Activated CD4-positive, alpha-beta T cell treated with anti-CD3 and anti-CD28 coated beads for 48 hours (primary cell): ENCODE results near the gene NCBP2L.
A peak's percentile ranks its signal among the peaks of the same experiment; 100 is the strongest.

Experiments
- DNase-seq: peaks from one replicate; pipeline ENCODE4 v3.0.0-alpha.2; 2020

Gene NCBP2L

DNA sequence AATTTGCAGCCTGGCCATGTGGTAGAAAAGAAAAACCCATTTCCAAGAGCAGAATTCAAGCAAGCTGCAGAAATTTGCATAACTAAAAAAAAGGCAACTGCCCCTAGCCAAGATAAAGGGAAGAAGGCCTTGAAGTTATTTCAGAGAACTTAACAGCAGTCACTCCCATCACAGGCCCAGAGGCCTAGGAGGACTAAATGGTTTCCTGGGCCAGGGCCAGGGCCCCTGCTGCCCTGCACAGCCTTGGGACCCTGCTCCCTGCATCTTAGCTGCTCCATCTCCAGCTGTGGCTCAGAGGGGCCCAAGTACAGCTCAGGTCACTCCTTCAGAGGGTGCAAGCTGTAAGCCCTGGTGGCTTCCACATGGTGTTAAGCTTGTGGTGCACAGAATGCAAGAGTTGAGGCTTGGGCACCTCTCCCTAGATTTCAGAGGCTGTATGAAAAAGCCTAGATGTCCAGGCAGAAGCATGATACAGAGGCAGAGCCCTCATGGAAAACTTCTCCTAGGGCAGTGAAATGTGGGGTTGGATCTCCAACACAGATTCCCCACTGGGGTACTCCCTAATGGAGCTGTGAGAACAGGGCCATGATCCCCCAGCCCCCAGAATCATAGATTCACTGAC lies 41.5 kb downstream of the NCBP2L start:
- no peak for DNase-seq

DNA sequence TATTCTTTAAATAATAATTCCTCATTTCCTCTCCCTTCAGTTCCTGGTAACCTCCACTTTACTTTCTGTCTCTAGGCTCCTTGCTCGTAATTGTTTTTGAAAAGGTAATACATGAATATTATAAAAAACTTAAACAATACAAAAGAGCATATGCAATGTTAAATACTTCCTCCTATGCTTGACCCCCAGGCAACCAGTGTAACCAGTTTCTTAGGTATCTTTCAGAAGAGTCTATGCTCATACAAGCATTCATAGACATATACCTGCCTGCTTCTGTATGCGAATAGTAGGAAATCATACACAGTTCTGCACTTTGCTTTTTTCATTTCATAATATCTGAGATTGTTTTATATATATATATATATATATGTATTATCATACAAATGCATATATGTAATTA lies 45.5 kb downstream of the NCBP2L start:
- DNase-seq: no peak

DNA sequence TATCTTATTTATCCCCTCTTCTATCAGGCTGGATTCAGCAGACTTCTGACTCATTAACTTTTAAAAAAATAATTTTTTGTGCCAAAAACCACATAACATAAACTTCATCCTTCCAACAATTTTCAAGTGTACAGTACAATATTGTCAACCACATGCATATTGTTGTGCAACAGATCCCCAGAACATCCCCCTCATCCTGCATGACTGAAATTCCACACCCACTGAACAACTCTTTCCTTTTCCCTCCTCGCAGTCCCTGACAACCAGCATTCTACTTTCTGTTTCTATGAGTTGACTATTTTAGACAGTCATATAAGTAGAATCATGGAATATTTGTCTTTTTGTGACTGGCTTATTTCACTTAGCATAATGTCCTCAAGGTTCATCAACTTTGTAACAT lies 45.9 kb downstream of the NCBP2L start:
- DNase-seq: no peak

DNA sequence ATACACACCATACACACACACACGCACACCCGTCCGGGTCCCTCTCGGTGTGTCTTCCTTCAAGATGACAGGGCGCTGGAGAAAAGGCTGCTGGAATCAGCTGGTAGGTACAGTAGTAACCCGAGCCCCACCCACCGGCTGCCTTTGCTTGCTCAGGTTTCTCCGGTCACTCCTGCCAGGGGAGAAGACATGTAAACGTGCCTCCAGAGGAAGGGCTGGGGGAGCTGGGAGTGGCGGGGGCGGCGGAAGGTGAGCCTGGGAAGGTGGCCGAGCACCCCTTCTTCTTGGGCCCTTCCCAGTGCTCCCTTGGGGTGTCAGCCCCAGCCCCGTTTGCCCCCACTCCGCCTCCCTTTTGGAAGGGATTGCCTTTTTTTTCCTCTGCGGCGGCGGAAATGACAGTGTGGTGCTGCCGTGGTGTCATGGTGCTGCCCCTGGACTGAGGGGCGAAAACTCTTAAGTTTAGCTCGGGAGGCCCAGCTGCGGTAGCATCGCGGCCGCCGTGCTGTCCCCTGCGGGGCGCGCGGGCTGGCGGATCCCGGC lies 48.2 kb downstream of the NCBP2L start, which contains the start of gene MID2:
Gene MID2 (plus strand): TSS at position 169 of the 540 bp plus-strand sequence. CDS start 561 bp downstream, outside the sequence.
- peak; percentile 70 for DNase-seq

DNA sequence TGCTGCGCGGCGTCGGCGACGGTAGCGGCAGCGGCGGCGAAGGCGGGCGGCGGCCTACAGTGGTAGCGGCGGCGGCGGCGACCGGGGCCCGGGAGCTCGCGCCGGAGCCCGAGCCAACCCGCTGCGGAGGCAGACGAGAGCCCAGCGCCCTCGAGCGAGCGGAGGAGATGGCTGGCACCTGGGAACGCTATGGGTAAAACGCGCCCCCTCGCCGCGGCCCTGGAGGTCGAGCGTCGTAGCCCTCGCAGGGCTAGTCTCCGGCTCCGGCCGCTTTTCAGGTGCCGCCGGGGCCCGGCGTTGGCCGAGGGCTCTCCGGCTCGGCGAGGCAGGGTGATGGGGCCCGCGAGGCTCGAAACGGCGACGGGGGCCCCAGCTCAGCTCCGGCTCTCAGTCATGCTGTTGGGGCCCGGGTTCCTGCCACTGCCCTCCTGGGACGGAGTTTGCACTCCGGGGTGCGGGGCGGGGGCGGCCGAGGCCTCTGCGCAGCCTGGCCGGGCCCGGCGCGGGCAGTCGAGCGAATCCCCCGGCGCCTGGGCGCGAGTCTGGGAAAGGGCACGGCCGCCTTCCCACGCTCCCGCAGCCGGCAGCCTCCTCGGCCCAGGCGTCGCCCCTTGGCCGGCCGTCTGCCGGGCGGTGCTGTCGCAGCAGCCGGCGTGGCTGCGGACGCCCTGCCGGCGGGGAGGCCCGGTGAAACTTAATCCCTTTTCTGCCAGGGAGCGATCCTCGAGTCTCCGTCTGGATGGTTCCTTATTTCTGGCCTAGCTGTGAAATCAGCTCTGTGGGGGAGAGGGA lies 48.9 kb downstream of the NCBP2L start:
- peak; percentile 43 for DNase-seq

DNA sequence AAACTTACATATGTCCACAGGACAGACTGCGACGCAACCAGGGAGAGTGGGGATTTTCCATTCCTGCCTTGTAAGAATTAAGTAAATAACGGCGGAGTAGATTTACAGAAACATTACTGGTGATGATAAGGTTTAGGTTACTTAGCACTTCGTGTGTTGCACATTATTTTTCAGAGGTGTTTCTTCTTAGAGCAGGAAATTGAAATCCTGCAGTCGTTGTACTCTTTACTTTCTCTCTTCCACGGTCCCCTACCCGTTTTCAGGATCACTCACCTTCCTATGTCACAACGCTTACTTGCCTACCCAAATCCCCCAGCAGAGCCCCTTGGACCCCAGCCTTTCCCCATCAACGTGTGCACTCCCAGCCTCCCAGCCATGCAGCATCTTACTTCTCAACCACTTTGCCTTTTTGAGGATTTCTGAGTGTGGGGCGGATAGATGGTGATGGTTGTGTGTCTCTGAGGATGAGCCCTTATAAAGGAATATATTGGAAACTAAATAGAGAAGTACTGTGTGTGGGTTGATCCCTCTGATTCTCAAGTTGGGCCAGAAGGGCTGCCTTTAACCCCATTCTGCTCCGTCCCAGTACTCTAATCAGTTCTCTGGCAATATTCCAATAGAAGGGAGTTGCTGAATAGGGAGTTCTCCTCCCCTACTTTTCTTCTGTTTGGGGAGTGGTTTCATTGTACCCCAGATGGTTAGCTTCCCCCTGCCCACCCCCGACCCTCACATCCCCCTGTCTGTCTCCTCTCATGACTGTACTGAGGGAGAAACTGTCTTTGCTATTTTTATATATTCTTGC lies 49.7 kb downstream of the NCBP2L start:
- no peak for DNase-seq

DNA sequence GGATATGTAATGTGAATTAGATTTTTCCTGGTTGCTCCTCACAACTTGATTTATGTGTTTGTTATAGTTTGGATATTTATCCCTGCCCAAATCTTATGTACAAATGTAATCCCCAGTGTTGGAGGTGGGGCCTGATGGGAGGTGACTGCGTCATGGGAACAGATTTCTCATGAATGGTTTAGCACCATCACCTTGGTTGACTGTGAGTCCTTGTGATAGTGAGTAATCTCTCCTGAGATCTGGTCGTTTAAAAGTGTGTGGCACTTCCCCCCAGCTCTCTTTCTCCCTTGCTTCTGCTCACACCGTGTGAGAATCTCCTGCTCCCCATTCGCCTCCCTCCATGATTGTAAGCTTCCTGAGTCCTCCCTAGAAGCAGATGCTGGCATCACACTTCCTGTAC lies 50.3 kb downstream of the NCBP2L start:
- DNase-seq: peak; percentile 25

DNA sequence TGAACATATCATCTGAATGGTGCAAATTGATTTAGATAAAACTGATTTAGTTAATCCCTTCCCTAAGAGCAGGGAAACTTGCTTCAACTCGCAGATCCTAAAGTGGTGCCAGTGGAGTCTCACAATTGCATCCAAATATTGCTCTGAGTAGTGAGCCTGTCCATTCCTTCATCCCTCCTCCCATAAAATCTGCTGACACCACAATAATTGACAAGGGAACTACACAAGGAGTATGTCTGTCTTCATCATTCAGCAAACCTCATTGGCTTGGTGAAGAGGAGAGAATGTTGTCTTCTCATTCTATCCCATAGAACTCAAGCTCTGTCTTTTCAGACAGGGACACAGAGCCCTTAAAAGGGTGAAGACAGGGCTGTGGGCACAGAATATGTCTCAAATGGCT lies 52.3 kb downstream of the NCBP2L start:
- no peak for DNase-seq

DNA sequence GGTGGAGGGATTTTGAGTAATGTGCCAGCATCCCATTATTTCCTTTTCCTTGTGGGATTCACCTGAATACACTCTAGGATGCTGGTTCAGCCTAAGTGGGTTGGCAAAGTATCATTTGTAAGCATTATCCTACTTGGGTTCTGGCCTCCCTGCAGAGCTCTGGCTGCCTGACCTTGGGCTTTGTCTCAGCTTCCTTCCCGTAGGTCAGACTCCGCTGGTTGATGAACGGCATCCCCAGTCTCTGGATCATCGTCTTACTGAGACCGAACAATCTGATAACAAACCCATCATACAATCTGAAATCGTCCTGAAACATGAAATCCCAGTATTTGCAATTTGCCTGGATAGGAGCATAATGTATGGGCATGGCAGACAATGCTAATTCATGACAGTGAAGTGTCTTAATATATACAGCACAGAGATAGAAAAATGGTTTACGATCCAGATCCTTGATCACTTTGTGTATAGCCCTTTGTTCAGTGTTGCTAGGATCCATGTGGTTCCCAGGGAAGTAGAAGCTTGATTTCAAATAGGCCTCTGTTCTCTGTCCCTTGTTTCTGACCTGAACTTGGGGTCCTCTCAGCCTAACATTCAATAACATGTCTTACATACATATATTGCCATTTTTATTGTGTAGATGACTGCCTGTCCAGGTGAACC lies 53.7 kb downstream of the NCBP2L start:
- DNase-seq: no peak

DNA sequence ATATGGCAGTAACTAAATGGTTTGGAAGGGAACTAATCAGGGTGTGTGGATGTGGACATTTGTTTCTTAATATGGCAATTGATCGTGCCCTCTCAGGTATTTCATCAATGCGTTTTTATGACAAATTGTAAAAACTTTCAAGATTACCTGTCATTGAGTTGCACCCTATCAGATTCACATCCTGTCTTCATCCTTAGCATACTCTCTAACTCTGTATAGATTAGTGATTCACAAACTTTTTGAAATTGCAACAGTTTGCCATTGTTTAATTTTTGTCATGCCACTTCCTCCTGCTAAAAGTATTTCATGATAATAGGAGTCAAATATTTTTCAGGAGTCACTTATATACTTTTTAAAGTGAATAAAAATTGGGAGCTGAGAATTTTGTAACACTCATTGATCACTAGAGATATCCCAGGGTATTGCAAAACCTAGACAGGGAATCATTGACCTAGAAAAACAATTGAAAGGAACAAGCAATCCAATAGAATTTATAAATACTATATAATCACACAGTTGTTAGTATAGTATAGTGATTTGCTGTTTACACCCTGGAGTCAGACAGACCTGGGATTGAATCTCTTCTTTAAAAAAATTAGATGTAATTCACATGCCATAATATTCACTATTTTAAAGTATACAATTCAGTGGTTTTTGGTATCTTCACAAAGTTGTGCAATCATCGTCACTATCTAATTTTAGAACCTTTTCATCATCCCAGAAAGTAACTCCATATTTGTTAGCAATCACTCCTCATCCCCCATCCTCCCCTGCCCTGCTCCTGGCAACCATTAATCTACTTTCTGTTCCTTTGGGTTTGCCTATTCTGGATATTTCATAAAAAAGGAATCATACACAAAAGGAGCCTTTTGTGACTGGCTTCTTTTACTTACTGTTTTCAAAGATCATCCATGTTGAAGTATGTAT lies 57.0 kb downstream of the NCBP2L start:
- no peak for DNase-seq

DNA sequence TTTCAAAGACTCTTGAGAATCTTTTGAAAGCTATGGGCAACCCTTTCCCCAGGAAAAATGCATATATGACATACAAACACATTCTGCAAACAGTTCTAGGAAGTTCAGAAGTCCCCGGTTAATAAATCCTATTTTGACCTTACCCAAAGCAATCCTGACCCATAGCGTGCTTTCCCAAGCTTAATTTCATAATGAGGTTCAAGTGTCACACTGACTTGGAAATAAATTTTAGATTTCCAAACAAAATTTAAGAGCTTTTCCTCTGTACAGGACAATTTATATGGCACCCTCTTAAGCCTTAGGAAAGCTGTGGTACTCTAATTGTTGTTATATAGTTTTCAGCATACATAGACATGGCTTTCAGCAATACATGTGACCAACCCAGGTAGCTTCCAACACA lies 59.4 kb downstream of the NCBP2L start:
- DNase-seq: no peak

DNA sequence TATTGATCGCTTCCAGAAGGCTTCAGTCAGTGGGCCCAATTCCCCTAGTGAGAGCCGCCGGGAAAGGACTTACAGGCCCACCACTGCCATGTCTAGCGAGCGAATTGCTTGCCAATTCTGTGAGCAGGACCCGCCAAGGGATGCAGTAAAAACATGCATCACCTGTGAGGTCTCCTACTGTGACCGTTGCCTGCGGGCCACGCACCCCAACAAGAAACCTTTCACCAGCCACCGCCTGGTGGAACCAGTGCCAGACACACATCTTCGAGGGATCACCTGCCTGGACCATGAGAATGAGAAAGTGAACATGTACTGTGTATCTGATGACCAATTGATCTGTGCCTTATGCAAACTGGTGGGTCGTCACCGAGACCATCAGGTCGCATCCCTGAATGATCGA lies 63.4 kb downstream of the NCBP2L start:
- no peak for DNase-seq

DNA sequence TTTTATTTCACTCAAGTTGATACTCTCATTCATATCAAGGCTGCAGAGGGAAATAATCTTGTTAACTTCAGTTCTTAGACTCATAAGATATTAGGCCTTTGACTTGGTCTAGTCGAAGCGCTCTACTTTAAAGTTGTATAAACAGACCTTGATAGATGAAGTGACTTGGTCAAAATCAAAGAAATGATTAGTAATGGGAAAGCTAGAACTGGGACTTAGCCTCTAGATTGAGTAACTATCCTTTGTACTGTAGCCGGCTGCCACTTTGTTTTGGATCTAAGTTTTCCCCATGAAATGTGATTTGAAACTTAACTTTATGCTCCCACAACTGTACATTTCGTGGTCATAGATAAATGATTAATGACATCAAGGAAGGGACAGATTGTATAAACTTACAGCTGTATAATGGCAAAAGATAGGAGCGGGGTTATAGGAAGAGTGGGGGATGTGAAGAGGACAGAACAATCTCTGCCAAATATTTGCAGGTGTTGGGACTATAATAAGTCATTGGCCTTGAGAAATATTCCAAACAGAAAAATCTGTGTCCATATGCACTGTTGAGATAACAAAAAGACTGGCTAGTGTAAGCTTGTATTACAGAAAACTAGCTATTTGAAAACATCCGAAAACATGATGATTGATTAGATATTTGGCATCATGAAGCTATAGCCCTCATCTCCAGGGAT lies 65.3 kb downstream of the NCBP2L start:
- no peak for DNase-seq
